ENCODE measurements around the gene DNMT3B.
"Not testable (repeated sequence)": the region's sequence is repeated elsewhere in the genome, so short reads cannot be mapped to it uniquely, and the experiment has no call there.

The DNMT3B gene

DNA sequence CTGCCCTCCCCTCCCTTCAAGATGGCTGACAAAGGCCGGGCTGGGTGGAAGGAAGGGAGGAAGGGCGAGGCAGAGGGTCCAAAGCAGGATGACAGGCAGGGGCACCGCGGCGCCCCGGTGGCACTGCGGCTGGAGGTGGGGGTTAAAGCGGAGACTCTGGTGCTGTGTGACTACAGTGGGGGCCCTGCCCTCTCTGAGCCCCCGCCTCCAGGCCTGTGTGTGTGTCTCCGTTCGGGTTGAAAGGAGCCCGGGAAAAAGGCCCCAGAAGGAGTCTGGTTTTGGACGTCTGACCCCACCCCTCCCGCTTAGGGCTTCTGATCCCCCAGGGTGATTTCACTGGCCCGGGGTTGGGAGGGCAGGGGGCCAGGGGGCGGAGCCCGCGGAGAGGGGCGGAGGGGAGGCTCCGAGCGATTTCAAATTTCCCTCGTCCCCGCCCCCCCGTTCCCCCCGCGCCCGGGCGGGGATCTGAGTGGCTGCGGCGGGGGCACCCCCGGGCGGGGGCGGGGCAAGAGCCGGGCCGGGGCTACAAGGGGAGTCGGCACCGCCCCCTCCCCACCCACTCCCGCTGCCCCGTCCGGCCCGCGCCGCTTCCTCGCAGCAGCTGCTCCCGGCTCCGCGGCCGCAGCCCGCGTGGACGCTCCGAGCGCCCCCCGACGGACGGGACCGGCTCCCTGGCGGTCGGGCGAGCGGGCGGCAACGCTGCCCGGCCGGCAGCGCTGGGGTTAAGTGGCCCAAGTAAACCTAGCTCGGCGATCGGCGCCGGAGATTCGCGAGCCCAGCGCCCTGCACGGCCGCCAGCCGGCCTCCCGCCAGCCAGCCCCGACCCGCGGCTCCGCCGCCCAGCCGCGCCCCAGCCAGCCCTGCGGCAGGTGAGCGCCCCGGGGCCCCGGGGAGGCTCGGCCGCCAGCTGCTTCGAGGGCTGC, at the start of gene DNMT3B:
DNMT3B (plus strand) TSS at position 555 of the 923 bp plus-strand sequence. CDS start 17,939 bp downstream, outside the sequence.
- Mint-ChIP-seq H3K4me3 (peak within 1 kb of the TSS; percentile 87), H3K36me3 (ENCODE audit: low read depth) (no peaks in the 10 kb centered on the region), H3K9me3 (no peaks in the 10 kb centered on the region), H3K27me3 (ENCODE audit: low read depth) (peaks cover 24% of the 10 kb centered on the region), H3K27ac (peak within 1 kb of the TSS; percentile 31), H3K4me1 (ENCODE audit: low read depth) (peaks cover 12% of the 10 kb centered on the region)

DNA sequence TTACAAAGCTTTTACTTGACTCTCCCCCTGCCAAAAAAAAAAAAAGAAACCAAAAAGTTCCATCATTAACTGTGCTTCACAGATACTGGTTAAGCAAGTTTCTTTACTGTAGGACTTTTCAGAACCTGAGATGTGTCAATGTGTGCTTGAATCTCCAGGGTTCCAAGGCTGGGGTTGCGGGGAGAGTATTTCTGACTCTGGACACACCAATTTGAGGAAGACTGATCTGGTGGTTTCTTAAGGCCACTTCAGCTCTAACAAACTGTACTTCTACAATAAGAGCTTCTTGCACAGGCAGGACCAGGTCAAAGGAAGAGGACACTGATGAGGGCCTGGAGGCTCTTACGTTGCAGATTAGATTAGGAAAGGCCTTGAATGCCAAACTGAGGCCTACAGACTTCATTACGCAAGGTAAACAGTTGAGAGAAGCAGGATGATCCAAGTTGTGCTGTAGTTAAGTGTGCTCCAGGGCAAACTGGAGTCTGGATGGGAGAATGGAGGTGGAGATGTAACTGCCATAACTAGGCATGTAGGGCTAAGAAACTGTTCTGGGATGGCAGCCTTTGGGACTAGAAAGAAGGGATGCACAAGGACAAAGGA, 43.3 kb upstream of the DNMT3B start:
- Mint-ChIP-seq H3K36me3 (ENCODE audit: low read depth) (peaks cover 19% of the 10 kb centered on the region), H3K27ac (peak overlapping the region; percentile 34)

DNA sequence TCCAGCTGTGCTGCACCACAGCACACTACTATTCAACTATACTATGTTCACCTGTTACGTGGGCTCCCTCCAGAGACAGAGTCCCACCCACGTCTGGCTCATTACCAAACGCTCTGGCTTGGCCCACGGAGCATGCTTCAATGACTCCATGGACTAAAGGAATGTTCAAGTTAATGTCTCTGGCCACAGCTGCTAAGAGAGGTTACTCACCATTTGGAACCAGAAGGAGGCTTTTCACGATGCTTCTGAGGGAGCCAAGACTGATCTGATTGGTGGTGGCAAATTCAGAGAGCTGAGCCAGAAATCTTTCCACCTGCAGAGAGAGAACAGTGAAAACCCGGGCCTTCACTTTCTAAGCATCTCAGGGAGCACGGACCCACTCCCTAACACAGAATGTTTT, 34.5 kb upstream of the DNMT3B start:
- H3K4me1 Mint-ChIP-seq (ENCODE audit: low read depth), result peaks cover 11% of the 10 kb centered on the region
- H3K9me3 Mint-ChIP-seq, result no peaks in the 10 kb centered on the region
- no peak overlapping the region for H3K4me3 Mint-ChIP-seq
- no peaks in the 10 kb centered on the region for H3K27me3 Mint-ChIP-seq (ENCODE audit: low read depth)
- H3K27ac Mint-ChIP-seq, result no peak overlapping the region
- H3K36me3 Mint-ChIP-seq (ENCODE audit: low read depth), result peaks cover 24% of the 10 kb centered on the region

More for the DNA sequence above, 43.3 kb upstream of the DNMT3B start:
- no peaks in the 10 kb centered on the region for H3K27me3 Mint-ChIP-seq (ENCODE audit: low read depth)
- H3K4me3 Mint-ChIP-seq, result no peak overlapping the region
- peaks cover 4% of the 10 kb centered on the region for H3K4me1 Mint-ChIP-seq (ENCODE audit: low read depth)
- no peaks in the 10 kb centered on the region for H3K9me3 Mint-ChIP-seq

DNA sequence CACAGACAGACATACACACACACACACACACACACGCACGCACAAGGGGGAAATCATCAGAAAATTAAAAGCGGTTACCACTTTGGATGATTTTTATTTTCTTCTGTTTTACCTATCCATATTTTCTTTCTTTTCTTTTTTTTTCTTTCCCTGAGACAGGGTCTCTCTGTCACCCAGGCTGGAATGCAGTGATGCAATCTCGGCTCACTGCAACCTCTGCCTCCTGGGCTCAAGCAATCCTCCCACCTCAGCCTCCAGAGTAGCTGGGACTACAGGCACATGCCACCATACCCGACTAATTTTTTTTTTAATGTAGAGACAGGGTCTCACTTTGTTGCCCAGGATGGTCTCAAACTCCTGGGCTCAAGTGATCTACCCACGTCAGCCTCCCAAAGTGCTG, 33.8 kb upstream of the DNMT3B start:
- not testable (repeated sequence) for H3K27ac Mint-ChIP-seq; H3K27me3 Mint-ChIP-seq (ENCODE audit: low read depth); H3K4me3 Mint-ChIP-seq; H3K9me3 Mint-ChIP-seq
- Mint-ChIP-seq H3K36me3 (ENCODE audit: low read depth) (peaks cover 24% of the 10 kb centered on the region), H3K4me1 (ENCODE audit: low read depth) (peaks cover 11% of the 10 kb centered on the region)

DNA sequence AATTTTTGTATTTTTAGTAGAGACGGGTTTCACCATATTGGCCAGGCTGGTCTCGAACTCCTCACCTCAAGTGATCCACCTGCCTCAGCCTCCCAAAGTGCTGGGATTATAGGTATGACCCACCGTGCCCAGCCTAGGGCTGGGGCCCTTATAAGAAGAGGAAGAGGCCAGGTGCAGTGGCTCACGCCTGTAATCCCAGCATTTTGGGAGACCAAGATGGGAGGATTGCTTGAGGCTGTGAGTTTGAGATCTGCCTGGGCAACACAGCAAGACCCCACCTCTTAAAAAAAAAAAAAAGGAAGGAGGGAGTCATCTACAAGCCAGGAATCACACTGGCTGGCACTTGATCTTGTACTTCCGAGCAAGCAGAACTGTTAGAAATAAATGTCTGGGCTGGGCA, 32.9 kb upstream of the DNMT3B start:
- Mint-ChIP-seq H3K36me3 (ENCODE audit: low read depth) (peaks cover 24% of the 10 kb centered on the region), H3K4me1 (ENCODE audit: low read depth) (peaks cover 11% of the 10 kb centered on the region)
- not testable (repeated sequence) for H3K27me3 Mint-ChIP-seq (ENCODE audit: low read depth); H3K9me3 Mint-ChIP-seq; H3K4me3 Mint-ChIP-seq; H3K27ac Mint-ChIP-seq

DNA sequence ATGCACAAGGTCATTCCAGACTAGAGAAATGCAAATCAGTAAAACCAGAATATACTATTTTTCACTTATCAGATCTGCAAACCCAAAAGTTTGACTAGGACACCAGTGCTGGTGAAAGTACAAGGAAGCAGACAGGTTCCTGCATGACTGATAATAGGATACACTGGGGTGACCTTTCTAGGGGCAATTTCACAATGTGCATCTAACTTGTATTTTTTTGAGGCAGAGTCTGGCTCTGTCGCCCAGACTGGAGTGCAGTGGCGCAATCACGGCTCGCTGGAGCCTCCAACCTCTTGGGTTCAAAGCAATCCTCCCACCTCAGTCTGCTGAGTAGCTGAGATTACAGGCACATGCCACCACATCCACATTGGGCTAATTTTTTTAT, 30.3 kb upstream of the DNMT3B start:
- Mint-ChIP-seq H3K27me3 (ENCODE audit: low read depth) (no peaks in the 10 kb centered on the region), H3K36me3 (ENCODE audit: low read depth) (peaks cover 20% of the 10 kb centered on the region), H3K27ac (peak overlapping the region; percentile 45), H3K4me1 (ENCODE audit: low read depth) (peaks cover 23% of the 10 kb centered on the region), H3K9me3 (no peaks in the 10 kb centered on the region), H3K4me3 (no peak overlapping the region)

DNA sequence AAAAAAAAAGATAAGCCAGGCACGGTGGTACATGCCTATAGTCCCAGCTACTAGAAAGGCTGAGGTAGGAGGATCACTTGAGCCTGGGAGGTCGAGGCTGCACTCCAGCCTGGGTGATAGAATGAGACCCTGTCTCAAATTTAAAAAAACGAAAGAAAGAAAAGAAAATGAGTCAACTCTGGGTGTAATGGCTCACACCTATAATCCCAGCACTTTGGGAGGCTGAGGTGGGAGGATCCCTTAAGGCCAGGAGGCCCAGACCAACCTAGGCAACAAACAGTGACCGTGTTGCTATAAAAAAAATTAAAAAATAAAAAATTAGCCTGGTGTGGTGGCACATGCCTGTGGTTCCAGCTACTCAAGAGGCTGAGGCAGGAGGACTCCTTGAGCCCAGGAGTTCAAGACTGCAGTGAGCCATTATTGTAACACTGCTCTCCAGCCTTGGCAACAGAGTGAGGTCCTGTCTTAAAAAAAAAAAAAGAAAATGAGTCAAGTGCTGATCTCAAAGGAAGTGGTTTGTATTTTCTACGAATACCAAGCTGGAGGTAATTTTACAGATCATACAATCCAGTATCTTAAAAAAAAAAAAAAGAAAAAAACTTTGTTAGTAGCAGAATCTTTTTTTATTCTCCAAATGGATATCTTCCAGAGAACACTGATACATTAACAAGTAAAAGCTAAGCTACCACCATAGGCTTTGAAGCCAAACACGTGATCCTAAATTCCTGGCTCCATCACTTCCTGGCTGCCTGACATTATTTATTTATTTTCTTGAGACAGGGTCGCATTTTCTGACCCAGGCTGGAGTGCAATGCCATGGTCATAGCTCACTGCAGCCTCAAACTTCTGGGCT, 24.6 kb upstream of the DNMT3B start:
- Mint-ChIP-seq H3K4me3 (peak overlapping the region; percentile 49), H3K27ac (peak overlapping the region; percentile 87), H3K36me3 (ENCODE audit: low read depth) (peaks cover 10% of the 10 kb centered on the region), H3K27me3 (ENCODE audit: low read depth) (no peaks in the 10 kb centered on the region), H3K4me1 (ENCODE audit: low read depth) (peaks cover 32% of the 10 kb centered on the region), H3K9me3 (no peaks in the 10 kb centered on the region)

DNA sequence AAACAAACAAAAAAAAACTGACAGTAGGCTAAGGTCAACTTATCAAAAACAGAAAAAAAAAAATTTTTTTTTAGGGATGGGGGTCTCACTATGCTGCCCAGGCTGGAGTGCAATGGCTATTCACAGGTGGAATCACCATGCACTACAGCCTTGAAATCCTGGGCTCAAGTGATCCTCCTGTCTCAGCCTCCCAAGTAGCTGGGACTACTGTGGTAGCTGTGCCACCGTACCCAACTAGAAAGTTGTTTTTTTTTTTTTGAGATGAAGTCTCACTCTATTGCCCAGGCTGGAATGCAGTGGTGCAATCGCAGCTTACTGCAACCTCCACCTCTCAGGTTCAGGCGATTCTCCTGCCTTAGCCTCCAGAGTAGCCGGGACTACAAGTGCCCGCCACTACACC, 21.0 kb upstream of the DNMT3B start:
- H3K9me3 Mint-ChIP-seq, result no peaks in the 10 kb centered on the region
- H3K4me3 Mint-ChIP-seq, result no peak overlapping the region
- peaks cover 39% of the 10 kb centered on the region for H3K4me1 Mint-ChIP-seq (ENCODE audit: low read depth)
- H3K36me3 Mint-ChIP-seq (ENCODE audit: low read depth), result peaks cover 9% of the 10 kb centered on the region
- no peaks in the 10 kb centered on the region for H3K27me3 Mint-ChIP-seq (ENCODE audit: low read depth)
- no peak overlapping the region for H3K27ac Mint-ChIP-seq

DNA sequence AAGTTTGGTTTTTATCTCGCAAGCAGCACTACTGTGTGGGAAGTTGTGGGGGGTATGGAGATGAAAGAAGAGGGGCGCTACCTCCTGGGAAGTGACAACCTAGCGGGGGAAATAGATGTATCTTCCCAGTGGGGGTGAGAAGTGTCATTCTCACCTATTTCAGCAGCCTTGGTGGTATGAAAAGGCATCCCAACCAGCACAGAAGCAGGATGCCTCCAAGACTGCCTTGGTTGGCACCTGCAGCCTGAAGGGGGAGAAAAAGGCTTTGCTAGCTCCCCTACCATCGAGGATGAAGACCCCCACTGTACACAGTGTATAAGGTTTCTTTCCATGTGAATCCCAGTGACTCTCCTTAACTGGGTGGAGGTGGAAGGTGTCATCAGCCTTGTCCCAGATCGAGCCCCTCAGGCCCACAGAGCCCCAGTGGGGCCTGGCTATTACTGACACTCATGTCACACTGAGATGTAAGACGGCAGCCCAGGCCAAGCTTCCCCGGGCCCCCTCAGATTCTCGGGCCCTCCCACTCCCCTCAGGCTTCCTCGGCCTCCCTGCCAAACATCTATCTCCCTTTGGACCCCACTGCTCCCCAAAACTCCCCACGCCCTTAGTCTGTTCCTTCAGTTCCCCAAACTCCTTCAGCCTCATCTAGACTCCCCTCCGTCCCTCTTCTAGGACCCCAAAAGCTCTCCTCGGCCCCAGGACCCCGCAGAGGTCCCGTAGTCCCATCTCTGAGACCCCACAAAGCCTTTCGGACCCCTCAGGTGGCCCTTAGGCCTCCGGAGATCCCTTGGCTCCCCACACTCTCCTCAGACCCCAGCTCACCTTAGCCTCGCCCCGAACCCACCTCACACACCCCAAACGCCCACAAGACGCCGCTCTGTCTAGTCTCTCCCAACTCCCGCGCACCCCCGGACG, 19.6 kb upstream of the DNMT3B start:
- Mint-ChIP-seq H3K4me3 (peak overlapping the region; percentile 95), H3K9me3 (no peaks in the 10 kb centered on the region), H3K27me3 (ENCODE audit: low read depth) (no peaks in the 10 kb centered on the region), H3K36me3 (ENCODE audit: low read depth) (peaks cover 9% of the 10 kb centered on the region), H3K4me1 (ENCODE audit: low read depth) (peaks cover 32% of the 10 kb centered on the region), H3K27ac (peak overlapping the region; percentile 94)

DNA sequence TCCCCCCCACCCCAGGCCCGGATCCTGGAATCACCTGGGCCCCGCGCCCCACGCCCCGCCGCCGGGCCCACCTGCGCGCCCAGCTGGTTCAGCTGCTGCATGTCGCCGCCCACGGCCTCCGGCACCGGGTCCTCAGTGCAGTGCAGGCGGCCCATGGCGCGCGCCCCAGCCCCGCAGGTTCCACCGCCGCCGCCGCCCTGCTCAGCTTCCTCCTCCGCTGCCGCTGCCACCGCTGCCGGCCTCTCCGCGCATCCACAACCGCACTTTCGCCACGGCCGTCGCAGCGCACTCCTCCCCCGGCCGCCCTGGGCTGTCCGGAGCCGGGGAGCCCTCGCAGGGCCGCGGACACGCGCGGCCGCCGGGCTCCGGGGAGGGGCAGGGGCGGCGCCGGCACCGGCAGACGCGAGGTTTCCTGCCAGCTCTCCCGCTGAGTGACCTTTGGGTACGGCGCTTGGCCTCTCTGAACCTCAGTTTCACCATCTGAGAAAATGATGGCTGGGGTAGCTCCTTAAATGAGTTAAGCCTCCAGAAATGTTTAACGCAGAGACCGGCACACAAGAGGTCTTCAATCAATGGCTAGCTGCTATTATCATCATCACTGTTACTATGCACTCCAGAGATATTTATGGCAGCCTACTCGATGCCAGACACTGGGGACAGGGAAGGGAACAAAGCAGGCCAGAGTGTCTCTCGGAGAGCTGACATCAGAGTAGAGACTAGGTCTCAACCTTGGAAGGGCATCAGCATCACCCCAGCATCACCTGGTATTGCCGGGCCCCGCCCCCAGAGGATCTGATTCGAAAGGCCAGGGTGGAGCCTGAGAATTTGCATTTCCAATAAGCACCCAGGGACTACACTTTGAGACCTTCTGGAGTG, 18.7 kb upstream of the DNMT3B start, which contains the start of gene COMMD7:
COMMD7 (minus strand) TSS at position 231 of the 876 bp plus-strand sequence; CDS start at position 155, 76 bp downstream.
- peak within 1 kb of the TSS; percentile 99 for H3K27ac Mint-ChIP-seq
- H3K9me3 Mint-ChIP-seq, result no peaks in the 10 kb centered on the region
- peaks cover 9% of the 10 kb centered on the region for H3K36me3 Mint-ChIP-seq (ENCODE audit: low read depth)
- H3K4me1 Mint-ChIP-seq (ENCODE audit: low read depth), result peaks cover 28% of the 10 kb centered on the region
- peak within 1 kb of the TSS; percentile 96 for H3K4me3 Mint-ChIP-seq
- H3K27me3 Mint-ChIP-seq (ENCODE audit: low read depth), result no peaks in the 10 kb centered on the region

DNA sequence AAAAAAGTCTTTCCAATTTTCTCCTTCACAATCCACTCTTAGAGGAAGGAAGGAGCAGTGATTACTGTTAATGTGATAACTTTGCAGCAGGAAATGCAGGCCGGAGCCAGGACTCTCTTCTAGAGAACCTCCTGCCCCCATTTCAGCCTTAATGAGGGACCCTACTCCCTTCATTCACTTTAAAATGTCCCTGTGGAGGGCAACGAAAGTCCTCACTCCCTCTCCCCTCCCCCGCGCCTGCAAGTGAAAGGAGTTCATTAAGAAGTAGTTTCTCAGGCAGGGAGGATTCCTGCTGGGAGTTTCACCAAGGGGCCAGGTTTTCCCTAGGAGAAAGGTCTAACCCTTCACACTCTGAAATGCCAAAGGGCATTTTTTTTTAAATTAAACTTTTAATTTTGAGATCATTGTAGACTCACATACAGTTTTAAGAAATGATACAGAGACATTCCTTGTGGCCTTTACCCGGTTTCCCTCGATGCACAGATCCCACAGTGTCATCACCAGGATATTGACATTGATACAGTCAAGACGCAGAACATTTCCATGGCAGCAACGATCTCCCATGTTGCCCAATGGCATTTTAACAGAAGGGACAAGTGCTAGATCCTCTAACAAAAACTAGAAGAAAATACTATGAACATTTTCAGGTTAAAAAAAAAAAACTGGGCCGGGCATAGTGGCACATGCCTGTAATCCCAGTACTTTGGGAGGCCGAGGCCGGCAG, 12.1 kb upstream of the DNMT3B start:
- Mint-ChIP-seq H3K27ac (no peak overlapping the region), H3K36me3 (ENCODE audit: low read depth) (no peaks in the 10 kb centered on the region), H3K27me3 (ENCODE audit: low read depth) (no peaks in the 10 kb centered on the region), H3K4me3 (no peak overlapping the region), H3K4me1 (ENCODE audit: low read depth) (no peaks in the 10 kb centered on the region), H3K9me3 (no peaks in the 10 kb centered on the region)

DNA sequence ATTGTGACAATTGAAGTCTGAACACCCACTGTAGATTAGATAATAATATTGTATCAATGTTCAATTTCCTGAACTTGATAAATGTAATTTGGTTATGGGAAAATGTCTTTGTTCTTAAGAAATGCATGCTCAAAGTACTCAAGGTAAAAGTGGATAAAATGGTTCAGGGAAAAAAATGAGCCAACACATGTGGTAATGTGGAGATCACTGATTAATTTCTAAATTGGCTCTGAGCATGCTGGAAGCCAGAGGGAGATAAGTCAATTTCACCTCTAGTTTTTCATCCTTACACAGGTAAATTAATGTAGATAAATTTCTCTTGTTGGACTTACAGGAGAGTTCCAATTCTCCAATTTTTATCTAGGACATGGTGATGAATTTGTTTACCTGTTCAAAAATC, 10.9 kb upstream of the DNMT3B start:
- Mint-ChIP-seq H3K27me3 (ENCODE audit: low read depth) (no peaks in the 10 kb centered on the region), H3K4me3 (no peak overlapping the region), H3K27ac (no peak overlapping the region), H3K4me1 (ENCODE audit: low read depth) (no peaks in the 10 kb centered on the region), H3K9me3 (no peaks in the 10 kb centered on the region), H3K36me3 (ENCODE audit: low read depth) (no peaks in the 10 kb centered on the region)
